GM12878 (cell line): ENCODE results near the gene DLX3. TPM values are rescaled to one million over a fixed set of nuclear protein-coding genes. Genes with fewer than 3 reads are reported as not detected.

Experiments
- EED ChIP-seq: sonication (generic); IDR thresholded peaks from 2 replicates; pipeline ENCODE4 v1.6.1; 2016; ENCODE audit warnings: antibody characterized with exemption, low read depth
- HDGF ChIP-seq: fragments of 450-650 bp; IDR thresholded peaks from 2 replicates; pipeline ENCODE4 v1.6.1; 2016; ENCODE audit warnings: antibody characterized with exemption
- SIX5 ChIP-seq: IDR thresholded peaks from 2 replicates; pipeline ENCODE4 v1.6.1; 2011; ENCODE audit warnings: mild to moderate bottlenecking, low read depth, low read length, moderate library complexity; ENCODE audit not compliant: severe bottlenecking
- WRNIP1 ChIP-seq: IDR thresholded peaks from 2 replicates; pipeline ENCODE4 v1.6.1; 2011; ENCODE audit warnings: low read depth, low read length, improper control_type of control experiment, borderline replicate concordance
- YY1 ChIP-seq: IDR thresholded peaks from 2 replicates; pipeline ENCODE4 v1.6.1; 2011; ENCODE audit warnings: low read depth, mild to moderate bottlenecking, low read length
- ZBTB33 ChIP-seq: fragments of 450-650 bp; IDR thresholded peaks from 2 replicates; pipeline ENCODE4 v1.6.1; 2017; ENCODE audit warnings: mild to moderate bottlenecking
- polyA plus RNA-seq, 11 experiments: library from polyadenylated mRNA; depleted of rRNA in 4 of 11; unstranded in 6 of 11; stranded (reverse) in 5 of 11; fragments of >200 nt; fragmentation: Nextera tagmentation in 4 of 11; fragmentation: Illumina TruSeq in 1 of 11; extraction: Ambion mirVana in 4 of 11; extraction: Trizol in 1 of 11; gene quantifications; 1 replicate in 1 of 11; 2 replicates in 10 of 11; pipeline versions ENCODE4 v1.2.1 to v1.2.3, GENCODE V29; 2011 to 2016; ENCODE audit warnings: inconsistent platforms in 2 of 11, missing spikeins in 2 of 11, low read depth in 1 of 11
- total RNA-seq, 4 experiments: library from RNA; depleted of rRNA in 3 of 4; stranded (reverse); fragments of >200 nt in 3 of 4; fragmentation: Illumina TruSeq in 1 of 4; extraction: Trizol in 1 of 4; gene quantifications; 2 replicates each; pipeline versions ENCODE4 v1.2.1 to v1.2.3, GENCODE V29; 2013 to 2021
- TF ChIP-seq, protein P1 (sequence below): fragments of 450-650 bp; IDR thresholded peaks from 2 replicates; pipeline ENCODE4 v1.6.1; 2017; ENCODE audit warnings: mild to moderate bottlenecking, moderate library complexity

DLX3 gene
- total and polyA plus RNA-seq, 10 of the 15 experiments (the other 5 are each of a cell fraction or from before 2014, with no cell fraction given) = not detected

DNA sequence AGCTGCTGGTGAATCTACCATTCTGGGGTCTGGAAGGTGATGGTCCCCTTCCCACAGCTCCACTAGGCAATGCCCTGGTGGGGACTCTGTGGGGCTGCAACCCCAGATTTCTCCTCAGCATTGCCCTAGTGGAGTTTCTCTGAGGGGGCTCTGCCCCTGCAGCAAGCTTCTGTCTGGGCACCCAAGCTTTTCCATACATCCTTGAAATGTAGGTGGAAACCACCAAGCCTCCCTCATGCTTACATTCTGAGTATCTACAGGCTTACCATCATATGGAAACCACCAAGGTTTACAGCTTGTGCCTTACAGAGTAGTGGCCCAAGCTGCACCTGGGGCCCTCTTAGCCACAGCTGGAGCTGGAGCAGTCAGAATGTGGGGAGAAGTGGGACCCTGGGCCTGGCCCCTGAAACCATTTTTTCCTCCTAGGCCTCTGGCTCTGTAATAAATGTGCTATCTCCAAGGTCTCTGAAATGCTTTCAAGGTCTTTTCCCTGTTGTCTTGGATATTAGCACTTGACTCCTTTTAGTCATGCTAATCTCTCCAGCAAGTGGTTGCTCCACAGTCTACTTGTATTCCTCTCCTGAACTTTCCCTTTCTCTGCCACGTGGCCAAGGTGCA, 19.6 kb upstream of the DLX3 start (continued):
- TF ChIP-seq YY1 (no peak), SIX5 (no peak), HDGF (no peak), ZBTB33 (no peak), WRNIP1 (no peak), EED (no peak)
- TF ChIP-seq, protein P1, sequence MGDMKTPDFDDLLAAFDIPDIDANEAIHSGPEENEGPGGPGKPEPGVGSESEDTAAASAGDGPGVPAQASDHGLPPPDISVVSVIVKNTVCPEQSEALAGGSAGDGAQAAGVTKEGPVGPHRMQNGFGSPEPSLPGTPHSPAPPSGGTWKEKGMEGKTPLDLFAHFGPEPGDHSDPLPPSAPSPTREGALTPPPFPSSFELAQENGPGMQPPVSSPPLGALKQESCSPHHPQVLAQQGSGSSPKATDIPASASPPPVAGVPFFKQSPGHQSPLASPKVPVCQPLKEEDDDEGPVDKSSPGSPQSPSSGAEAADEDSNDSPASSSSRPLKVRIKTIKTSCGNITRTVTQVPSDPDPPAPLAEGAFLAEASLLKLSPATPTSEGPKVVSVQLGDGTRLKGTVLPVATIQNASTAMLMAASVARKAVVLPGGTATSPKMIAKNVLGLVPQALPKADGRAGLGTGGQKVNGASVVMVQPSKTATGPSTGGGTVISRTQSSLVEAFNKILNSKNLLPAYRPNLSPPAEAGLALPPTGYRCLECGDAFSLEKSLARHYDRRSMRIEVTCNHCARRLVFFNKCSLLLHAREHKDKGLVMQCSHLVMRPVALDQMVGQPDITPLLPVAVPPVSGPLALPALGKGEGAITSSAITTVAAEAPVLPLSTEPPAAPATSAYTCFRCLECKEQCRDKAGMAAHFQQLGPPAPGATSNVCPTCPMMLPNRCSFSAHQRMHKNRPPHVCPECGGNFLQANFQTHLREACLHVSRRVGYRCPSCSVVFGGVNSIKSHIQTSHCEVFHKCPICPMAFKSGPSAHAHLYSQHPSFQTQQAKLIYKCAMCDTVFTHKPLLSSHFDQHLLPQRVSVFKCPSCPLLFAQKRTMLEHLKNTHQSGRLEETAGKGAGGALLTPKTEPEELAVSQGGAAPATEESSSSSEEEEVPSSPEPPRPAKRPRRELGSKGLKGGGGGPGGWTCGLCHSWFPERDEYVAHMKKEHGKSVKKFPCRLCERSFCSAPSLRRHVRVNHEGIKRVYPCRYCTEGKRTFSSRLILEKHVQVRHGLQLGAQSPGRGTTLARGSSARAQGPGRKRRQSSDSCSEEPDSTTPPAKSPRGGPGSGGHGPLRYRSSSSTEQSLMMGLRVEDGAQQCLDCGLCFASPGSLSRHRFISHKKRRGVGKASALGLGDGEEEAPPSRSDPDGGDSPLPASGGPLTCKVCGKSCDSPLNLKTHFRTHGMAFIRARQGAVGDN = no peak
- TF ChIP-seq, all 136 proteins: peak for 0
